C1 segment of cervical spinal cord (tissue), 14 donors: ENCODE results near the gene IL15.

Experiments
- DNase-seq, 14 donors: peaks; one replicate each; lab custom pipeline; 2025; lab: John Stamatoyannopoulos, UW

IL15 gene

GRCh38 chr4:141771889-141772830, 135.8 kb downstream of the IL15 start:
- no peak for DNase-seq

DNA sequence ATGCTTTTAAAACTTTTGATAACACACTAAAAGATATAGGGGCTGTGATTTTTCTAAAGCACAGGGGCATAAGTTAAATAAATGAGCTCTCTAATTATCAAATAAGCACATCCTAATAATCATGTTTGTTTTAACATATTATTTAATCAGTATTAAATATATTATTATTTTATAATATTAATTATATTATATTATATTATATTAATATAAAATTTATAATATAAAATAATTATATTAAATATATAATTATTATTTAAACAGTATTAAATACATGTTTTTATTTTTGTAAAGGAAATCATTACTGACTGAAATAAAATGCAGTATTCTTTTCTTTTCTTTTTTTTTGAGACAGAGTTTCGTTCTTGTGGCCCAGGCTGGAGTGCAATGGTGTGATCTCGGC, 136.5 kb downstream of the IL15 start:
- DNase-seq: no peak

DNA sequence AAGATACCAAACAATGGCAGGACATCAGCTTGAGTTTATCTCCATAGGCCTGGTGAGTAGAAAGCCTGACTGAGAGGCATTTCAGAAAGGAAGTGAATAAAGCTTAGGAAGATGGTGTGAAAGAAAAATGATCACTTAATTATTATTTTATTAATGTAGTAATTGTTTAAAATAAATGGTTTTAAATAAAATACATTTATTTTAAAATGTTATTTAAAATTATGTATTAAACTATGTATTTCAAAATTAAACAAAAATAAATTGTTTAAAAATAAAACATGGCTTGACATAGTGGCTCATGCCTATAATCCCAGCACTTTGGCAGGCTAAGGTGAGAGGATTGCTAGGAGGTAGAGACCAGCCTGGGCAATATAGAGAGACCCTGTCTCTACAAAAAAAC, 145.8 kb downstream of the IL15 start:
- no peak for DNase-seq
